WTC11 (cell line): ENCODE results near the gene RNF11. TPM values are rescaled to one million over a fixed set of nuclear protein-coding genes. Genes with fewer than 3 reads are reported as not detected.
"Not testable (repeated sequence)": the region's sequence is repeated elsewhere in the genome, so short reads cannot be mapped to it uniquely, and the experiment has no call there.

ENCODE experiments used
- ATAC-seq: fragments of 200-7000 bp; cut with Tn5 transposase; 2 replicates; pipeline ENCODE4 v1.10.0; 2021; ENCODE audit warnings: mild to moderate bottlenecking, moderate library complexity
- CTCF ChIA-PET: fragments of 300-600 bp; sonication (Branson Sonifier 250); formaldehyde crosslinking; loops from one replicate; lab custom pipeline; 2021; ENCODE audit warnings: antibody characterized with exemption; lab: Charles Lee
- POLR2A ChIA-PET: fragments of 350-600 bp; sonication (Branson Sonifier 250); formaldehyde crosslinking; loops from one replicate; lab custom pipeline; 2021; ENCODE audit warnings: antibody characterized with exemption; lab: Charles Lee
- DNase-seq: peaks from one replicate; pipeline ENCODE4 v3.0.0; 2021; ENCODE audit warnings: low spot score
- H3K27ac Mint-ChIP-seq: 2 replicates; pipeline ENCODE4 v1.8.0; 2021; ENCODE audit warnings: mixed read lengths
- H3K27me3 Mint-ChIP-seq: 2 replicates; pipeline ENCODE4 v1.8.0; 2021; ENCODE audit warnings: low read depth, mild to moderate bottlenecking, moderate library complexity, mixed read lengths
- H3K36me3 Mint-ChIP-seq: 2 replicates; pipeline ENCODE4 v1.8.0; 2021; ENCODE audit warnings: mixed read lengths
- H3K4me1 Mint-ChIP-seq: 2 replicates; pipeline ENCODE4 v1.8.0; 2022; ENCODE audit warnings: mixed read lengths
- H3K4me3 Mint-ChIP-seq: 2 replicates; pipeline ENCODE4 v1.8.0; 2021; ENCODE audit warnings: mild to moderate bottlenecking, moderate library complexity, mixed read lengths
- H3K9me3 Mint-ChIP-seq: 2 replicates; pipeline ENCODE4 v1.8.0; 2021; ENCODE audit warnings: mixed read lengths
- CREM ChIP-seq: sonication (generic); formaldehyde crosslinking; IDR thresholded peaks from 2 replicates; pipeline ENCODE4 v1.8.1; 2022; ENCODE audit warnings: mild to moderate bottlenecking, missing genetic modification reagents, moderate library complexity
- FOXP4 ChIP-seq: sonication (generic); formaldehyde crosslinking; IDR thresholded peaks from 2 replicates; pipeline ENCODE4 v1.8.0; 2022; ENCODE audit warnings: mild to moderate bottlenecking, missing genetic modification reagents
- HMGA2 ChIP-seq: fragments of 250-450 bp; sonication (Bioruptor Pico); IDR thresholded peaks from 2 replicates; pipeline ENCODE4 v1.4.0; 2021; ENCODE audit warnings: mild to moderate bottlenecking, moderate library complexity
- KAT7 ChIP-seq: sonication (generic); formaldehyde crosslinking; IDR thresholded peaks from 2 replicates; pipeline ENCODE4 v1.8.1; 2023; ENCODE audit warnings: missing genetic modification reagents, mild to moderate bottlenecking, borderline replicate concordance
- MAX ChIP-seq: sonication (generic); formaldehyde crosslinking; IDR thresholded peaks from 2 replicates; pipeline ENCODE4 v1.8.0; 2022; ENCODE audit warnings: mild to moderate bottlenecking, missing genetic modification reagents
- MXD4 ChIP-seq: fragments of 250-450 bp; sonication (Bioruptor Pico); IDR thresholded peaks from 2 replicates; pipeline ENCODE4 v1.8.0; 2021; ENCODE audit warnings: mild to moderate bottlenecking, moderate library complexity, borderline replicate concordance
- NFE2L1 ChIP-seq: sonication (generic); formaldehyde crosslinking; IDR thresholded peaks from 2 replicates; pipeline ENCODE4 v1.8.1; 2023; ENCODE audit warnings: missing genetic modification reagents
- NR2C2 ChIP-seq: sonication (generic); formaldehyde crosslinking; IDR thresholded peaks from 2 replicates; pipeline ENCODE4 v1.8.0; 2022; ENCODE audit warnings: mild to moderate bottlenecking, missing genetic modification reagents
- PRDM15 ChIP-seq: sonication (generic); formaldehyde crosslinking; IDR thresholded peaks from 2 replicates; pipeline ENCODE4 v1.8.0; 2022; ENCODE audit warnings: missing genetic modification reagents
- PREB ChIP-seq: sonication (generic); formaldehyde crosslinking; IDR thresholded peaks from 2 replicates; pipeline ENCODE4 v1.8.1; 2022; ENCODE audit warnings: mild to moderate bottlenecking, missing genetic modification reagents, moderate library complexity, borderline replicate concordance
- RELA ChIP-seq: sonication (generic); formaldehyde crosslinking; IDR thresholded peaks from 2 replicates; pipeline ENCODE4 v1.8.1; 2022; ENCODE audit warnings: missing genetic modification reagents, mild to moderate bottlenecking, borderline replicate concordance
- USF1 ChIP-seq: sonication (generic); formaldehyde crosslinking; IDR thresholded peaks from 2 replicates; pipeline ENCODE4 v1.8.0; 2022; ENCODE audit warnings: mild to moderate bottlenecking, missing genetic modification reagents
- ZBTB21 ChIP-seq: sonication (generic); formaldehyde crosslinking; IDR thresholded peaks from 2 replicates; pipeline ENCODE4 v1.8.1; 2023; ENCODE audit warnings: mild to moderate bottlenecking, missing genetic modification reagents, borderline replicate concordance
- ZNF138 ChIP-seq: sonication (generic); formaldehyde crosslinking; conservative IDR thresholded peaks from 2 replicates; pipeline ENCODE4 v1.8.1; 2022; ENCODE audit warnings: mild to moderate bottlenecking, moderate library complexity, missing genetic modification reagents
- ZNF281 ChIP-seq: sonication (generic); formaldehyde crosslinking; IDR thresholded peaks from 2 replicates; pipeline ENCODE4 v1.8.0; 2023; ENCODE audit warnings: mild to moderate bottlenecking, missing genetic modification reagents
- ZNF512 ChIP-seq: sonication (generic); formaldehyde crosslinking; IDR thresholded peaks from 2 replicates; pipeline ENCODE4 v1.8.1; 2022; ENCODE audit warnings: missing genetic modification reagents, borderline replicate concordance
- total RNA-seq: library from RNA; stranded (reverse); gene quantifications from 3 replicates; pipeline ENCODE4 v1.2.3, GENCODE V29; 2021

RNF11 gene
- total RNA-seq, 1 experiment from 2014 or later = 46.1 TPM

- CTCF ChIA-PET, H3K4me3 Mint-ChIP-seq, H3K36me3 Mint-ChIP-seq, DNase-seq, H3K9me3 Mint-ChIP-seq, POLR2A ChIA-PET, H3K27ac Mint-ChIP-seq, ATAC-seq: not testable (repeated sequence)
- Mint-ChIP-seq H3K4me1 (peaks cover 11% of the 10 kb centered on the region), H3K27me3 (peaks cover 12% of the 10 kb centered on the region)
- TF ChIP-seq ZNF512 (CRISPR knock-in tag) = peak; percentile 75; the same call in 1 of the 2 replicates
Observed at GRCh38 chr1:51234236-51234635, 1.8 kb upstream of the RNF11 start.

GRCh38 chr1:51234721-51235425 is 1.2 kb upstream of the RNF11 start:
- Mint-ChIP-seq H3K9me3 (no peaks in the 10 kb centered on the region), H3K4me3 (peak overlapping the region; percentile 88), H3K36me3 (no peaks in the 10 kb centered on the region), H3K4me1 (peaks cover 13% of the 10 kb centered on the region), H3K27ac (no peak overlapping the region)
- no peak for ATAC-seq
- TF ChIP-seq FOXP4 (CRISPR knock-in tag) = no peak
- TF ChIP-seq, all 79 proteins: peak for 0
- ChIA-PET POLR2A (no interaction called here), CTCF (no interaction called here)
- DNase-seq = no peak
- H3K27me3 Mint-ChIP-seq = peaks cover 12% of the 10 kb centered on the region

- no peak overlapping the region for H3K4me3 Mint-ChIP-seq
- H3K9me3 Mint-ChIP-seq = no peaks in the 10 kb centered on the region
- H3K27me3 Mint-ChIP-seq = peaks cover 12% of the 10 kb centered on the region
- ATAC-seq = peak; percentile 46
- ChIA-PET CTCF (interaction anchor here (0.6 to 1.5 kb wide), 4 partner anchors 21 to 969 kb away, joined by 3 to 6 read pairs (median 4); partner anchors contain the start of gene FAF1), POLR2A (interaction anchor here (0.6 to 1.0 kb wide), 2 partner anchors 10 to 173 kb away, joined by 3 read pairs; no protein-coding TSS in a partner anchor)
- H3K36me3 Mint-ChIP-seq = no peaks in the 10 kb centered on the region
- no peak overlapping the region for H3K27ac Mint-ChIP-seq
- peaks cover 29% of the 10 kb centered on the region for H3K4me1 Mint-ChIP-seq
- DNase-seq = peak; percentile 45
- TF ChIP-seq KAT7 (CRISPR knock-in tag) (peak; percentile 54; the same call in 1 of the 2 replicates), USF1 (CRISPR knock-in tag) (no peak), ZBTB21 (CRISPR knock-in tag) (no peak), ZNF281 (no peak), RELA (CRISPR knock-in tag) (no peak), PRDM15 (no peak), NR2C2 (no peak), MAX (CRISPR knock-in tag) (no peak), PREB (CRISPR knock-in tag) (no peak), CREM (no peak), ZNF138 (no peak), MXD4 (no peak), NFE2L1 (CRISPR knock-in tag) (0 out of 2 replicates have a peak, but pooled peaks have one; percentile 31), HMGA2 (no peak)
Observed at GRCh38 chr1:51236531-51237350, 668 bp downstream of the RNF11 start.
